Gastrocnemius medialis (tissue), 4 donors: ENCODE data around the gene PARVA.
"Not testable (repeated sequence)": the region's sequence is repeated elsewhere in the genome, so short reads cannot be mapped to it uniquely, and the experiment has no call there.

Experiments
- CTCF ChIP-seq, 5 experiments: fragments of 450-650 bp in 3 of 5; fragments of 200-600 bp in 2 of 5; sonication (generic) in 2 of 5; IDR thresholded peaks in 4 of 5; conservative IDR thresholded peaks in 1 of 5; 1 replicate in 4 of 5; 2 replicates in 1 of 5; pipeline ENCODE4 v1.5.1; 2016 to 2019; ENCODE audit warnings: antibody characterized with exemption in 5 of 5, mild to moderate bottlenecking in 3 of 5, moderate library complexity in 3 of 5
- POLR2A ChIP-seq, 2 donors: fragments of 450-650 bp; IDR thresholded peaks; one replicate each; pipeline ENCODE4 v1.6.1; 2017; ENCODE audit warnings: antibody characterized with exemption in 2 of 2, mild to moderate bottlenecking in 2 of 2, moderate library complexity in 2 of 2

- TF ChIP-seq CTCF (IDR thresholded peaks at IDR 0.05 in 4 of 5, conservative IDR thresholded peaks at IDR 0.05 in 1 of 5); POLR2A (IDR thresholded peaks at IDR 0.05): not testable (repeated sequence)
Measured at GRCh38 chr11:12520576-12520975, 143.2 kb downstream of the PARVA start.
